GM23248 (cell line): ENCODE data around the gene PRDM16.

ENCODE experiments used
- EZH2 ChIP-seq: fragments of 200-600 bp; sonication (generic); IDR thresholded peaks from 2 replicates; pipeline ENCODE4 v1.6.1; 2018; ENCODE audit warnings: antibody characterized with exemption, mild to moderate bottlenecking; ENCODE audit not compliant: insufficient read depth, poor library complexity, severe bottlenecking
- EZH2phosphoT487 ChIP-seq: fragments of 200-600 bp; sonication (generic); IDR thresholded peaks from 2 replicates; pipeline ENCODE4 v1.6.1; 2018; ENCODE audit warnings: antibody characterized with exemption, moderate library complexity, mild to moderate bottlenecking, low read depth; ENCODE audit not compliant: insufficient read depth

GRCh38 chr1:3093898-3094626 is 25.1 kb downstream of the PRDM16 start:
- TF ChIP-seq EZH2 (no peak), EZH2phosphoT487 (no peak)
